Subcutaneous abdominal adipose tissue (tissue), 5 donors: ENCODE data around the gene FPR1.
"Not testable (repeated sequence)": the region's sequence is repeated elsewhere in the genome, so short reads cannot be mapped to it uniquely, and the experiment has no call there.

Experiments used
- H3K27ac ChIP-seq: one replicate; pipeline ENCODE4 v1.7.0; 2013; ENCODE audit warnings: low read depth, mild to moderate bottlenecking, inconsistent platforms, low read length, moderate library complexity
- H3K27me3 ChIP-seq, 5 donors: one replicate each; pipeline ENCODE4 v1.7.0; 2013; ENCODE audit warnings: low read length in 5 of 5, inconsistent platforms in 1 of 5; ENCODE audit not compliant: control insufficient read depth in 5 of 5, insufficient read depth in 4 of 5
- H3K36me3 ChIP-seq, 5 donors: one replicate each; pipeline ENCODE4 v1.7.0; 2013; ENCODE audit warnings: low read length in 5 of 5; ENCODE audit not compliant: control insufficient read depth in 5 of 5, insufficient read depth in 5 of 5
- H3K4me1 ChIP-seq, 5 donors: one replicate each; pipeline ENCODE4 v1.7.0; 2013; ENCODE audit warnings: low read length in 5 of 5, mild to moderate bottlenecking in 3 of 5, moderate library complexity in 1 of 5; ENCODE audit not compliant: control insufficient read depth in 5 of 5, insufficient read depth in 5 of 5
- H3K4me3 ChIP-seq, 5 donors: one replicate each; pipeline ENCODE4 v1.7.0; 2013; ENCODE audit warnings: low read length in 5 of 5, low read depth in 1 of 5
- H3K9ac ChIP-seq, 5 donors: one replicate each; pipeline ENCODE4 v1.7.0; 2013; ENCODE audit warnings: low read length in 5 of 5, mild to moderate bottlenecking in 4 of 5, moderate library complexity in 3 of 5
- H3K9me3 ChIP-seq, 5 donors: one replicate each; pipeline ENCODE4 v1.7.0; 2013; ENCODE audit warnings: low read length in 5 of 5; ENCODE audit not compliant: control insufficient read depth in 5 of 5
- donor health status: healthy.
- donor health status: healthy.
- donor health status: healthy.
- donor health status: healthy.
- donor health status: healthy.

The FPR1 gene

GRCh38 chr19:51780270-51780669 is 28.6 kb upstream of the FPR1 start:
- H3K36me3 ChIP-seq = no peaks in the 10 kb centered on the region
- no peak overlapping the region for H3K27ac ChIP-seq
- H3K4me1 ChIP-seq = peaks cover 0 to 18% (median 3%) of the 10 kb centered on the region in 5 donors
- H3K27me3 ChIP-seq = peaks cover 0 to 15% (median 0%) of the 10 kb centered on the region in 5 donors
- no peak overlapping the region for H3K4me3 ChIP-seq
- H3K9me3 ChIP-seq = no peaks in the 10 kb centered on the region
- no peak overlapping the region for H3K9ac ChIP-seq

DNA sequence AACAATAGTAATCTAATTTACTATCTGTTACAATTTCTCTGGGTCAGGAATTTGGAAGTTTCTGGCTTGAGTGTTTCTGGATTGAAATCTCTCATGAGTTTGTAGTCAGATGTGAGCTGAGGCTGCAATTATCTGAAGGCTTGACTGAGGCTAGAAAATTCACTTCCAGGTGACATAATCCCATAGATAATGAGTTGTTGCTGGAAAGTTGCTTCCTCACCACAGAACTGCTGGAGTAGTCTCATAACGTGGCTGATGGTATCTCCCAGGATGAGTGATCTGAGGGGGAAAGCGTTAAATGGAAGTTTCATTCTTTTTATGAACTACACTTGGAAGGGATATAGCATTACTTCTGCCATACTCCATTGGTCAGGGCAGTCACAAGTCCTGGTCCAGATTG is 28.0 kb upstream of the FPR1 start:
- Histone ChIP-seq H3K27ac (no peak overlapping the region), H3K9me3 (no peaks in the 10 kb centered on the region), H3K4me1 (peaks cover 0 to 18% (median 3%) of the 10 kb centered on the region in 5 donors), H3K36me3 (no peaks in the 10 kb centered on the region), H3K9ac (no peak overlapping the region), H3K27me3 (peaks cover 0 to 15% (median 0%) of the 10 kb centered on the region in 5 donors), H3K4me3 (no peak overlapping the region)

- H3K36me3 ChIP-seq = no peaks in the 10 kb centered on the region
- peaks cover 0 to 15% (median 3%) of the 10 kb centered on the region in 5 donors for H3K4me1 ChIP-seq
- H3K27me3 ChIP-seq = peaks cover 0 to 15% (median 0%) of the 10 kb centered on the region in 5 donors
- H3K9ac ChIP-seq = no peak overlapping the region
- no peak overlapping the region for H3K27ac ChIP-seq
- no peaks in the 10 kb centered on the region for H3K9me3 ChIP-seq
- H3K4me3 ChIP-seq = no peak overlapping the region
Observed at GRCh38 chr19:51779181-51779580, 27.5 kb upstream of the FPR1 start.

- H3K9ac ChIP-seq = no peak overlapping the region
- no peak overlapping the region for H3K4me3 ChIP-seq
Observed at GRCh38 chr19:51777570-51778462, 26.1 kb upstream of the FPR1 start.

GRCh38 chr19:51776561-51776960 is 24.9 kb upstream of the FPR1 start:
- not testable (repeated sequence) for H3K36me3 ChIP-seq

More at GRCh38 chr19:51777570-51778462, 26.1 kb upstream of the FPR1 start:
- Histone ChIP-seq H3K27me3 (peaks cover 0 to 15% (median 0%) of the 10 kb centered on the region in 5 donors), H3K9me3 (no peaks in the 10 kb centered on the region), H3K4me1 (peaks cover 0 to 14% (median 3%) of the 10 kb centered on the region in 5 donors), H3K27ac (no peak overlapping the region), H3K36me3 (no peaks in the 10 kb centered on the region)

GRCh38 chr19:51772977-51773376 is 21.3 kb upstream of the FPR1 start:
- Histone ChIP-seq H3K4me1 (peaks cover 0 to 5% (median under 1%) of the 10 kb centered on the region in 5 donors), H3K9me3 (no peaks in the 10 kb centered on the region), H3K9ac (no peak overlapping the region), H3K36me3 (no peaks in the 10 kb centered on the region), H3K27me3 (peaks cover 0 to 7% (median 0%) of the 10 kb centered on the region in 5 donors), H3K4me3 (no peak overlapping the region), H3K27ac (no peak overlapping the region)

More at GRCh38 chr19:51776561-51776960, 24.9 kb upstream of the FPR1 start:
- not testable (repeated sequence) for H3K9me3 ChIP-seq, H3K9ac ChIP-seq, H3K4me3 ChIP-seq, H3K27ac ChIP-seq
- Histone ChIP-seq H3K27me3 (peaks cover 0 to 21% (median 0%) of the 10 kb centered on the region in 5 donors), H3K4me1 (peaks cover 0 to 14% (median 3%) of the 10 kb centered on the region in 5 donors)

- H3K4me1 ChIP-seq = no peaks in the 10 kb centered on the region
- H3K9ac ChIP-seq = no peak overlapping the region
- no peaks in the 10 kb centered on the region for H3K36me3 ChIP-seq
- no peak overlapping the region for H3K27ac ChIP-seq
- no peaks in the 10 kb centered on the region for H3K9me3 ChIP-seq
- peaks cover 0 to 7% (median 0%) of the 10 kb centered on the region in 5 donors for H3K27me3 ChIP-seq
- no peak overlapping the region for H3K4me3 ChIP-seq
Observed at GRCh38 chr19:51771376-51772130, 19.9 kb upstream of the FPR1 start.

DNA sequence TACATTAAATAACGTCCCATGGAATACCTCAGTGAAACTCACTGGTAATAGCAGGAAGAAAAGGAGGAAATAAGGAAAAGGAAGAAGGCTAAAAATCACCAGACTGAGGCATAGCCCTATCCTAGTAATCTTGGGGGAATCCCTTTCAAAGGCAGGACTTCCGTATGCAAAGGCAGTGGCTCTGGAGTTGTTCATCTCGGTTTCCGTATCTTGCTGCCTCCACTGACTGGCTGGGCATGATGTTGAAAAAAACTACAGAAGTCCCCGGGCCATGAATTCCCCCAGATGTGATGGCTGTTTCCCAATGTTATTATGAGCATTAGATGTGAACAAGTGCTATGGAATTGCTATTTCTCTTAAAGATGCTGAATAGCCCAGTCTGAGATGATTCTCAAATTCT is 14.8 kb upstream of the FPR1 start:
- Histone ChIP-seq H3K9ac (no peak overlapping the region), H3K27ac (no peak overlapping the region), H3K9me3 (no peaks in the 10 kb centered on the region), H3K4me3 (no peak overlapping the region), H3K27me3 (peaks cover 0 to 8% (median 3%) of the 10 kb centered on the region in 5 donors), H3K36me3 (no peaks in the 10 kb centered on the region), H3K4me1 (no peaks in the 10 kb centered on the region)

- no peaks in the 10 kb centered on the region for H3K9me3 ChIP-seq
- no peak overlapping the region for H3K27ac ChIP-seq
Observed at GRCh38 chr19:51765086-51765485, 13.4 kb upstream of the FPR1 start.

GRCh38 chr19:51761696-51762095 is 10.0 kb upstream of the FPR1 start:
- Histone ChIP-seq H3K36me3 (no peaks in the 10 kb centered on the region), H3K4me1 (no peaks in the 10 kb centered on the region), H3K27me3 (peaks cover 0 to 8% (median 3%) of the 10 kb centered on the region in 5 donors), H3K4me3 (no peak overlapping the region), H3K9me3 (no peaks in the 10 kb centered on the region), H3K9ac (no peak overlapping the region), H3K27ac (no peak overlapping the region)

More at GRCh38 chr19:51765086-51765485, 13.4 kb upstream of the FPR1 start:
- Histone ChIP-seq H3K4me1 (no peaks in the 10 kb centered on the region), H3K36me3 (no peaks in the 10 kb centered on the region), H3K27me3 (peaks cover 0 to 8% (median 3%) of the 10 kb centered on the region in 5 donors), H3K9ac (no peak overlapping the region), H3K4me3 (no peak overlapping the region)
